Activated CD8-positive, alpha-beta T cell treated with anti-CD3 and anti-CD28 coated beads, Interleukin-2, amount 10 ng/mL, durations not matched to agents 7 days and 5 days (primary cell): ENCODE results near the gene RAB27B. TPM values are rescaled to one million over a fixed set of nuclear protein-coding genes. Genes with fewer than 3 reads are reported as not detected.
"Not testable (repeated sequence)": the region's sequence is repeated elsewhere in the genome, so short reads cannot be mapped to it uniquely, and the experiment has no call there.

Experiments used
- ATAC-seq: fragments of 150-1000 bp; cut with Tn5 transposase; one replicate; pipeline ENCODE4 v1.10.0; 2021; ENCODE audit warnings: moderate library complexity
- CTCF ChIA-PET: fragments of 350-600 bp; sonication (Branson Sonifier 250); formaldehyde crosslinking; loops from one replicate; lab custom pipeline; 2021; ENCODE audit warnings: antibody characterized with exemption; lab: Charles Lee
- POLR2A ChIA-PET: fragments of 350-600 bp; sonication (Branson Sonifier 250); formaldehyde crosslinking; loops from one replicate; lab custom pipeline; 2021; ENCODE audit warnings: antibody characterized with exemption; lab: Charles Lee
- DNase-seq: peaks from one replicate; pipeline ENCODE4 v3.0.0-alpha.2; 2020
- H3K27ac Mint-ChIP-seq: one replicate; pipeline ENCODE4 v1.8.0; 2021; ENCODE audit warnings: mild to moderate bottlenecking, mixed read lengths
- H3K27me3 Mint-ChIP-seq: one replicate; pipeline ENCODE4 v1.8.0; 2021; ENCODE audit warnings: low read depth, mixed read lengths
- H3K36me3 Mint-ChIP-seq: one replicate; pipeline ENCODE4 v1.8.0; 2021; ENCODE audit warnings: low read depth, mixed read lengths
- H3K4me1 Mint-ChIP-seq: one replicate; pipeline ENCODE4 v1.8.0; 2021; ENCODE audit warnings: low read depth, mixed read lengths
- H3K4me3 Mint-ChIP-seq: one replicate; pipeline ENCODE4 v1.8.0; 2021; ENCODE audit warnings: mild to moderate bottlenecking, mixed read lengths
- H3K9me3 Mint-ChIP-seq: one replicate; pipeline ENCODE4 v1.8.0; 2022; ENCODE audit warnings: mixed read lengths; ENCODE audit not compliant: insufficient read depth
- total RNA-seq, 2 experiments: library from RNA; stranded (reverse); gene quantifications; one replicate each; pipeline ENCODE4 v1.2.3, GENCODE V29; 2021

Gene RAB27B
- total RNA-seq, 2 experiments from 2014 or later: 1.7 to 2.0 TPM

- DNase-seq (no peak), ATAC-seq (no peak)
- peaks cover 15% of the 10 kb centered on the region for H3K27me3 Mint-ChIP-seq
- no peak overlapping the region for H3K4me3 Mint-ChIP-seq
- CTCF ChIA-PET: no interaction called here
- H3K4me1 Mint-ChIP-seq: peaks cover 15% of the 10 kb centered on the region
- POLR2A ChIA-PET: no interaction called here
- no peaks in the 10 kb centered on the region for H3K36me3 Mint-ChIP-seq
- H3K9me3 Mint-ChIP-seq: no peaks in the 10 kb centered on the region
- no peak overlapping the region for H3K27ac Mint-ChIP-seq
Measured at GRCh38 chr18:54801374-54801773, 26.9 kb upstream of the RAB27B start.

DNA sequence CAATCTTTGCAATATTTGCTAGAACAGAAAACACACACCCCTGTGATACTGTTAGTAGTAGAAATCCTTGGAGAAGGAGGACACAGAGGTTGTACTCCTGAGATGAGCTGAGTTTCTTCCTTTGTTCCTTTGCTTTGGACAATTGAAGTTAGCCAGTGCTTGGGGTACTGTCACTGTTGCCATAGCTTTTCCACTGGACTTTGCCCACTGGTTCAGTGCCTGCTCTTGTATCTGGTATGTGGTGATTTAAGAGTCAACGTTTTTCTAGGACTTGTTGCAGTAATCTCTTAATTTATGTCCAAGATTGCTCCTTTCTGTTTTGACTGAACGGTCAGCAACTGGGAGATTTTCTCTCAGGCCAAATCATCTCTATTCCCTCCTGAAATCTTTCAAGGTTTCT, 26.1 kb upstream of the RAB27B start:
- Mint-ChIP-seq H3K4me3 (no peak overlapping the region), H3K36me3 (no peaks in the 10 kb centered on the region), H3K27me3 (peaks cover 15% of the 10 kb centered on the region), H3K27ac (no peak overlapping the region), H3K9me3 (no peaks in the 10 kb centered on the region), H3K4me1 (peaks cover 18% of the 10 kb centered on the region)
- ChIA-PET CTCF (interaction anchor here (1.0 kb wide), 1 partner anchor 446 kb away, joined by 3 read pairs; no protein-coding TSS in a partner anchor), POLR2A (no interaction called here)
- ATAC-seq (no peak), DNase-seq (no peak)

GRCh38 chr18:54802686-54803395, 25.4 kb upstream of the RAB27B start:
- no peak for ATAC-seq

GRCh38 chr18:54805571-54806334, 22.5 kb upstream of the RAB27B start:
- peak overlapping the region; percentile 18 for H3K27ac Mint-ChIP-seq
- CTCF ChIA-PET: no interaction called here

More at GRCh38 chr18:54802686-54803395, 25.4 kb upstream of the RAB27B start:
- CTCF ChIA-PET: interaction anchor here (1.0 kb wide), 1 partner anchor 445 kb away, joined by 3 read pairs; no protein-coding TSS in a partner anchor
- no peak for DNase-seq
- Mint-ChIP-seq H3K4me1 (peaks cover 21% of the 10 kb centered on the region), H3K9me3 (no peaks in the 10 kb centered on the region), H3K27me3 (peaks cover 18% of the 10 kb centered on the region), H3K4me3 (no peak overlapping the region), H3K27ac (no peak overlapping the region), H3K36me3 (no peaks in the 10 kb centered on the region)
- POLR2A ChIA-PET: no interaction called here

GRCh38 chr18:54806526-54806925, 21.8 kb upstream of the RAB27B start:
- Mint-ChIP-seq H3K4me3 (no peak overlapping the region), H3K9me3 (no peaks in the 10 kb centered on the region), H3K27me3 (peaks cover 24% of the 10 kb centered on the region), H3K27ac (no peak overlapping the region), H3K4me1 (peaks cover 21% of the 10 kb centered on the region), H3K36me3 (no peaks in the 10 kb centered on the region)
- ChIA-PET POLR2A (no interaction called here), CTCF (no interaction called here)
- ATAC-seq (no peak), DNase-seq (no peak)

More at GRCh38 chr18:54805571-54806334, 22.5 kb upstream of the RAB27B start:
- Mint-ChIP-seq H3K9me3 (no peaks in the 10 kb centered on the region), H3K4me3 (no peak overlapping the region), H3K4me1 (peaks cover 21% of the 10 kb centered on the region), H3K27me3 (peaks cover 18% of the 10 kb centered on the region), H3K36me3 (no peaks in the 10 kb centered on the region)
- POLR2A ChIA-PET: no interaction called here
- peak; percentile 84 for ATAC-seq
- peak; percentile 31 for DNase-seq

GRCh38 chr18:54807303-54807702, 21.0 kb upstream of the RAB27B start:
- Mint-ChIP-seq H3K36me3 (no peaks in the 10 kb centered on the region), H3K27ac (no peak overlapping the region), H3K27me3 (peaks cover 31% of the 10 kb centered on the region), H3K4me3 (no peak overlapping the region), H3K9me3 (no peaks in the 10 kb centered on the region), H3K4me1 (peaks cover 26% of the 10 kb centered on the region)
- ChIA-PET POLR2A (no interaction called here), CTCF (interaction anchor here (0.8 kb wide), 1 partner anchor 15 kb away, joined by 3 read pairs; no protein-coding TSS in a partner anchor)
- DNase-seq (no peak), ATAC-seq (no peak)

- H3K36me3 Mint-ChIP-seq, ATAC-seq, CTCF ChIA-PET, DNase-seq, H3K27ac Mint-ChIP-seq, H3K4me3 Mint-ChIP-seq, H3K9me3 Mint-ChIP-seq, POLR2A ChIA-PET: not testable (repeated sequence)
- Mint-ChIP-seq H3K27me3 (peaks cover 31% of the 10 kb centered on the region), H3K4me1 (peaks cover 26% of the 10 kb centered on the region)
Measured at GRCh38 chr18:54810662-54811061, 17.6 kb upstream of the RAB27B start.

GRCh38 chr18:54812885-54813284, 15.4 kb upstream of the RAB27B start:
- POLR2A ChIA-PET: no interaction called here
- H3K36me3 Mint-ChIP-seq: no peaks in the 10 kb centered on the region
- no peaks in the 10 kb centered on the region for H3K9me3 Mint-ChIP-seq
- H3K27me3 Mint-ChIP-seq: peaks cover 35% of the 10 kb centered on the region
- peak; percentile 68 for DNase-seq
- H3K4me3 Mint-ChIP-seq: no peak overlapping the region
- ATAC-seq: peak; percentile 92
- H3K27ac Mint-ChIP-seq: no peak overlapping the region
- CTCF ChIA-PET: no interaction called here
- H3K4me1 Mint-ChIP-seq: peaks cover 15% of the 10 kb centered on the region

GRCh38 chr18:54813305-54813704, 15.0 kb upstream of the RAB27B start:
- peaks cover 37% of the 10 kb centered on the region for H3K27me3 Mint-ChIP-seq
- POLR2A ChIA-PET: no interaction called here
- no peak overlapping the region for H3K4me3 Mint-ChIP-seq
- H3K4me1 Mint-ChIP-seq: peaks cover 15% of the 10 kb centered on the region
- peak; percentile 23 for ATAC-seq
- DNase-seq: no peak
- CTCF ChIA-PET: no interaction called here
- no peaks in the 10 kb centered on the region for H3K36me3 Mint-ChIP-seq
- no peak overlapping the region for H3K27ac Mint-ChIP-seq
- no peaks in the 10 kb centered on the region for H3K9me3 Mint-ChIP-seq

- peaks cover 15% of the 10 kb centered on the region for H3K4me1 Mint-ChIP-seq
- DNase-seq: no peak
- H3K9me3 Mint-ChIP-seq: no peaks in the 10 kb centered on the region
- H3K4me3 Mint-ChIP-seq: no peak overlapping the region
- no peak overlapping the region for H3K27ac Mint-ChIP-seq
- no peak for ATAC-seq
- CTCF ChIA-PET: no interaction called here
- no peaks in the 10 kb centered on the region for H3K36me3 Mint-ChIP-seq
- POLR2A ChIA-PET: no interaction called here
- H3K27me3 Mint-ChIP-seq: peaks cover 39% of the 10 kb centered on the region
Measured at GRCh38 chr18:54813977-54814565, 14.2 kb upstream of the RAB27B start.

- peaks cover 38% of the 10 kb centered on the region for H3K27me3 Mint-ChIP-seq
- DNase-seq: no peak
- no peak for ATAC-seq
- ChIA-PET POLR2A (no interaction called here), CTCF (interaction anchor here (1.2 kb wide), 1 partner anchor 19 kb away, joined by 3 read pairs; no protein-coding TSS in a partner anchor)
- no peaks in the 10 kb centered on the region for H3K36me3 Mint-ChIP-seq
- H3K9me3 Mint-ChIP-seq: no peaks in the 10 kb centered on the region
- no peak overlapping the region for H3K27ac Mint-ChIP-seq
- H3K4me1 Mint-ChIP-seq: peaks cover 15% of the 10 kb centered on the region
- H3K4me3 Mint-ChIP-seq: no peak overlapping the region
Measured at GRCh38 chr18:54815086-54815485, 13.2 kb upstream of the RAB27B start.
